ENCODE results near the gene ADRB2.

DNA sequence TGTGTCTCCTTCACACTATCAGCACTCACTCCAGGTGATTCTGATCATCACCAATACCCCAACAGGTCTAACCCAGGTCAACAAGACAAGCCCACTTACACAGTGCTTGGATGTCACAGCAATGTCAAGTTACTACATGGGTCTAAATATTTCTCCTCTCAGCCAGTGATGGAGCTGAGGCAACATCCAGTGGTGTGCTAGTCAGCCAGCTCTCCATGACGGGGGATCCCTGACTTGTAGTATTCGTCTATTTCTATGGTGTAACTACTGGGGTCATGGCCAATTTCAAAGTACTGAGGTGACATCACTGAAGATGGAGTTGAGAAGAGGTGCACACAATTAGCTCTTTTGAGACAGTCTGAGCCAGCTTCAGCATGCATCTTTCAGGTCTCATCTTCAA lies 31.1 kb downstream of the ADRB2 start:
- TF ChIP-seq, protein P1, sequence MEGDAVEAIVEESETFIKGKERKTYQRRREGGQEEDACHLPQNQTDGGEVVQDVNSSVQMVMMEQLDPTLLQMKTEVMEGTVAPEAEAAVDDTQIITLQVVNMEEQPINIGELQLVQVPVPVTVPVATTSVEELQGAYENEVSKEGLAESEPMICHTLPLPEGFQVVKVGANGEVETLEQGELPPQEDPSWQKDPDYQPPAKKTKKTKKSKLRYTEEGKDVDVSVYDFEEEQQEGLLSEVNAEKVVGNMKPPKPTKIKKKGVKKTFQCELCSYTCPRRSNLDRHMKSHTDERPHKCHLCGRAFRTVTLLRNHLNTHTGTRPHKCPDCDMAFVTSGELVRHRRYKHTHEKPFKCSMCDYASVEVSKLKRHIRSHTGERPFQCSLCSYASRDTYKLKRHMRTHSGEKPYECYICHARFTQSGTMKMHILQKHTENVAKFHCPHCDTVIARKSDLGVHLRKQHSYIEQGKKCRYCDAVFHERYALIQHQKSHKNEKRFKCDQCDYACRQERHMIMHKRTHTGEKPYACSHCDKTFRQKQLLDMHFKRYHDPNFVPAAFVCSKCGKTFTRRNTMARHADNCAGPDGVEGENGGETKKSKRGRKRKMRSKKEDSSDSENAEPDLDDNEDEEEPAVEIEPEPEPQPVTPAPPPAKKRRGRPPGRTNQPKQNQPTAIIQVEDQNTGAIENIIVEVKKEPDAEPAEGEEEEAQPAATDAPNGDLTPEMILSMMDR (IDR thresholded peaks at IDR 0.05), result no peak
- TF ChIP-seq POLR2AphosphoS5 (IDR thresholded peaks at IDR 0.05; ENCODE audit: low read depth, low read length), result no peak
- no peak for TF ChIP-seq TCF7L2 (IDR thresholded peaks at IDR 0.05; ENCODE audit: low read depth, low read length)
- TF ChIP-seq, protein P2, sequence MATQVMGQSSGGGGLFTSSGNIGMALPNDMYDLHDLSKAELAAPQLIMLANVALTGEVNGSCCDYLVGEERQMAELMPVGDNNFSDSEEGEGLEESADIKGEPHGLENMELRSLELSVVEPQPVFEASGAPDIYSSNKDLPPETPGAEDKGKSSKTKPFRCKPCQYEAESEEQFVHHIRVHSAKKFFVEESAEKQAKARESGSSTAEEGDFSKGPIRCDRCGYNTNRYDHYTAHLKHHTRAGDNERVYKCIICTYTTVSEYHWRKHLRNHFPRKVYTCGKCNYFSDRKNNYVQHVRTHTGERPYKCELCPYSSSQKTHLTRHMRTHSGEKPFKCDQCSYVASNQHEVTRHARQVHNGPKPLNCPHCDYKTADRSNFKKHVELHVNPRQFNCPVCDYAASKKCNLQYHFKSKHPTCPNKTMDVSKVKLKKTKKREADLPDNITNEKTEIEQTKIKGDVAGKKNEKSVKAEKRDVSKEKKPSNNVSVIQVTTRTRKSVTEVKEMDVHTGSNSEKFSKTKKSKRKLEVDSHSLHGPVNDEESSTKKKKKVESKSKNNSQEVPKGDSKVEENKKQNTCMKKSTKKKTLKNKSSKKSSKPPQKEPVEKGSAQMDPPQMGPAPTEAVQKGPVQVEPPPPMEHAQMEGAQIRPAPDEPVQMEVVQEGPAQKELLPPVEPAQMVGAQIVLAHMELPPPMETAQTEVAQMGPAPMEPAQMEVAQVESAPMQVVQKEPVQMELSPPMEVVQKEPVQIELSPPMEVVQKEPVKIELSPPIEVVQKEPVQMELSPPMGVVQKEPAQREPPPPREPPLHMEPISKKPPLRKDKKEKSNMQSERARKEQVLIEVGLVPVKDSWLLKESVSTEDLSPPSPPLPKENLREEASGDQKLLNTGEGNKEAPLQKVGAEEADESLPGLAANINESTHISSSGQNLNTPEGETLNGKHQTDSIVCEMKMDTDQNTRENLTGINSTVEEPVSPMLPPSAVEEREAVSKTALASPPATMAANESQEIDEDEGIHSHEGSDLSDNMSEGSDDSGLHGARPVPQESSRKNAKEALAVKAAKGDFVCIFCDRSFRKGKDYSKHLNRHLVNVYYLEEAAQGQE (IDR thresholded peaks at IDR 0.05; ENCODE audit: insufficient read depth in 1 of 2, low read depth in 2 of 2, low read length in 1 of 2), result no peak
- no peak for TF ChIP-seq SIN3A (IDR thresholded peaks at IDR 0.05; ENCODE audit: borderline replicate concordance, insufficient read depth, low read depth, low read length)

All from Panc1 (cell line).